H1 (cell line): ENCODE data around the gene RNF157. TPM values are rescaled to one million over a fixed set of nuclear protein-coding genes. Genes with fewer than 3 reads are reported as not detected.

Experiments used
- CTCF ChIA-PET: fragments of 300-600 bp; sonication (Branson Sonifier 250); formaldehyde crosslinking; loops from one replicate; lab custom pipeline; 2021; ENCODE audit not compliant: partially characterized antibody; lab: Charles Lee
- POLR2A ChIA-PET: fragments of 300-600 bp; sonication (Branson Sonifier 250); formaldehyde crosslinking; loops from one replicate; lab custom pipeline; 2021; ENCODE audit warnings: inconsistent platforms; ENCODE audit not compliant: partially characterized antibody; lab: Charles Lee
- DNase-seq, 2 experiments: peaks; one replicate each; pipeline versions ENCODE4 v3.0.0 to v3.0.0-alpha.2; 2010 to 2022; ENCODE audit warnings: low spot score in 2 of 2, low read depth in 1 of 2, mixed read lengths in 1 of 2
- FAIRE-seq: peaks from 2 replicates; lab custom pipeline; 2011; peaks lifted over from hg19 to GRCh38; lab: Jason Lieb, UNC
- H2AFZ ChIP-seq: 2 replicates; pipeline ENCODE4 v1.8.1; 2012; ENCODE audit warnings: low read length, inconsistent platforms
- H2AK5ac ChIP-seq: 2 replicates; pipeline ENCODE4 v1.6.1; 2013; ENCODE audit warnings: low read depth, low read length
- H2BK120ac ChIP-seq: replicated peaks from 2 replicates; pipeline ENCODE3; 2013; ENCODE audit warnings: low read depth, low read length, inconsistent platforms
- H2BK12ac ChIP-seq: 2 replicates; pipeline ENCODE4 v1.6.1; 2013; ENCODE audit warnings: low read depth, low read length
- H2BK15ac ChIP-seq: 2 replicates; pipeline ENCODE4 v1.6.1; 2013; ENCODE audit warnings: low read length
- H2BK20ac ChIP-seq: 2 replicates; pipeline ENCODE4 v1.6.1; 2013; ENCODE audit warnings: low read length
- H2BK5ac ChIP-seq: 2 replicates; pipeline ENCODE4 v1.6.1; 2013; ENCODE audit warnings: low read depth, low read length
- H3K14ac ChIP-seq: 2 replicates; pipeline ENCODE4 v1.6.1; 2013; ENCODE audit warnings: inconsistent platforms; ENCODE audit not compliant: insufficient read length
- H3K18ac ChIP-seq: 2 replicates; pipeline ENCODE4 v1.6.1; 2013; ENCODE audit warnings: low read length; ENCODE audit errors: extremely low read depth
- H3K23ac ChIP-seq: 2 replicates; pipeline ENCODE4 v1.6.1; 2013; ENCODE audit warnings: inconsistent platforms; ENCODE audit not compliant: insufficient read length
- H3K23me2 ChIP-seq: 2 replicates; pipeline ENCODE4 v1.6.1; 2013; ENCODE audit warnings: low read depth, low read length
- H3K27ac ChIP-seq: 2 replicates; pipeline ENCODE4 v1.6.1; 2011; ENCODE audit warnings: low read depth, low read length, inconsistent platforms
- H3K27me3 ChIP-seq, 4 experiments: replicated peaks in 1 of 4; 1 replicate in 1 of 4; 2 replicates in 3 of 4; pipeline versions ENCODE4 v1.6.1 to v1.8.1; 2011 to 2013; ENCODE audit warnings: low read length in 3 of 4, mild to moderate bottlenecking in 3 of 4, inconsistent platforms in 2 of 4, mixed read lengths in 2 of 4, moderate library complexity in 1 of 4; ENCODE audit not compliant: control insufficient read depth in 3 of 4, insufficient read depth in 3 of 4; ENCODE audit errors: extremely low read depth in 1 of 4
- H3K36me3 ChIP-seq, 4 experiments: 2 replicates each; pipeline versions ENCODE4 v1.6.1 to v1.8.1; 2011 to 2013; ENCODE audit warnings: mild to moderate bottlenecking in 4 of 4, low read length in 3 of 4, moderate library complexity in 2 of 4, control low read depth in 1 of 4, inconsistent platforms in 1 of 4; ENCODE audit not compliant: insufficient read depth in 4 of 4, control insufficient read depth in 2 of 4
- H3K4ac ChIP-seq: replicated peaks from 2 replicates; pipeline ENCODE3; 2013; ENCODE audit warnings: low read length, low read depth, mixed read lengths, inconsistent platforms; ENCODE audit not compliant: insufficient read length
- H3K4me1 ChIP-seq, 4 experiments: replicated peaks in 1 of 4; 1 replicate in 1 of 4; 2 replicates in 3 of 4; pipeline versions ENCODE4 v1.6.1 to v1.8.1; 2011 to 2013; ENCODE audit warnings: low read length in 3 of 4, inconsistent platforms in 2 of 4, mixed read lengths in 1 of 4; ENCODE audit not compliant: insufficient read depth in 4 of 4, control insufficient read depth in 3 of 4
- H3K4me2 ChIP-seq, 2 experiments: 2 replicates each; pipeline versions ENCODE4 v1.6.1 to v1.8.1; 2011 to 2013; ENCODE audit warnings: low read depth in 2 of 2, low read length in 2 of 2, control low read depth in 1 of 2, inconsistent platforms in 1 of 2, mild to moderate bottlenecking in 1 of 2; ENCODE audit not compliant: insufficient read depth in 1 of 2
- H3K4me3 ChIP-seq, 4 experiments: fragments of 200-600, 300-600 bp in 1 of 4; sonication (generic), shearing (Covaris generic), sonication (Bioruptor Twin) in 1 of 4; 2 replicates each; pipeline versions ENCODE4 v1.5.1 to v1.8.1; 2011 to 2016; ENCODE audit warnings: low read length in 4 of 4, low read depth in 3 of 4, control low read depth in 2 of 4, inconsistent platforms in 2 of 4, mild to moderate bottlenecking in 2 of 4, mixed read lengths in 1 of 4, moderate library complexity in 1 of 4; ENCODE audit not compliant: insufficient read depth in 2 of 4; ENCODE audit errors: extremely low read depth in 1 of 4
- H3K56ac ChIP-seq: replicated peaks from 2 replicates; pipeline ENCODE3; 2013; ENCODE audit warnings: low read depth, mild to moderate bottlenecking, mixed read lengths, low read length, inconsistent platforms; ENCODE audit not compliant: insufficient read length
- H3K79me1 ChIP-seq: 2 replicates; pipeline ENCODE4 v1.6.1; 2013; ENCODE audit warnings: low read depth, low read length, control low read depth
- H3K79me2 ChIP-seq, 2 experiments: 2 replicates each; pipeline versions ENCODE4 v1.6.1 to v1.8.1; 2012 to 2013; ENCODE audit warnings: low read length in 2 of 2, mild to moderate bottlenecking in 2 of 2, inconsistent platforms in 1 of 2; ENCODE audit not compliant: insufficient read depth in 2 of 2, control insufficient read depth in 1 of 2
- H3K9ac ChIP-seq, 4 experiments: replicated peaks in 1 of 4; 1 replicate in 1 of 4; 2 replicates in 3 of 4; pipeline versions ENCODE4 v1.6.1 to v1.8.1; 2011 to 2013; ENCODE audit warnings: low read depth in 3 of 4, low read length in 3 of 4, control low read depth in 2 of 4, mild to moderate bottlenecking in 2 of 4, moderate library complexity in 2 of 4, inconsistent platforms in 1 of 4; ENCODE audit errors: extremely low read depth in 1 of 4
- H3K9me3 ChIP-seq, 2 experiments: 2 replicates each; pipeline versions ENCODE4 v1.6.1 to v1.8.1; 2012 to 2013; ENCODE audit warnings: mild to moderate bottlenecking in 2 of 2, moderate library complexity in 2 of 2, control low read depth in 1 of 2, inconsistent platforms in 1 of 2, low read depth in 1 of 2, low read length in 1 of 2, mixed read lengths in 1 of 2; ENCODE audit not compliant: insufficient read depth in 2 of 2
- H4K20me1 ChIP-seq, 2 experiments: replicated peaks in 1 of 2; 2 replicates each; pipeline versions ENCODE3 to v1.8.1; 2011 to 2013; ENCODE audit warnings: inconsistent platforms in 2 of 2, low read length in 2 of 2, mild to moderate bottlenecking in 1 of 2; ENCODE audit not compliant: insufficient read depth in 2 of 2, control insufficient read depth in 1 of 2
- H4K5ac ChIP-seq: 2 replicates; pipeline ENCODE4 v1.6.1; 2013; ENCODE audit warnings: low read length, low read depth, mixed read lengths, inconsistent platforms; ENCODE audit not compliant: insufficient read length
- H4K8ac ChIP-seq: 2 replicates; pipeline ENCODE4 v1.8.0; 2013; ENCODE audit warnings: mild to moderate bottlenecking, moderate library complexity, low read length, inconsistent platforms; ENCODE audit not compliant: insufficient read depth; ENCODE audit errors: extremely low read depth
- H4K91ac ChIP-seq: replicated peaks from 2 replicates; pipeline ENCODE3; 2013; ENCODE audit warnings: low read length, mixed read lengths, inconsistent platforms; ENCODE audit not compliant: insufficient read length
- EZH2 ChIP-seq: fragments of 200-600 bp; sonication (generic); IDR thresholded peaks from 2 replicates; pipeline ENCODE4 v1.7.1; 2012; ENCODE audit warnings: low read depth, mild to moderate bottlenecking, moderate library complexity, low read length, inconsistent platforms; ENCODE audit not compliant: severe bottlenecking
- GTF2F1 ChIP-seq: IDR thresholded peaks from 2 replicates; pipeline ENCODE4 v1.6.1; 2012; ENCODE audit warnings: low read depth, low read length, improper control_type of control experiment, borderline replicate concordance
- HDAC6 ChIP-seq: IDR thresholded peaks from one replicate; pipeline ENCODE4 v1.7.1; 2012; ENCODE audit warnings: low read depth, mild to moderate bottlenecking, inconsistent platforms, low read length, moderate library complexity
- KDM5A ChIP-seq: fragments of 200-600 bp; IDR thresholded peaks from 2 replicates; pipeline ENCODE4 v1.7.1; 2012; ENCODE audit warnings: mild to moderate bottlenecking, low read length, inconsistent platforms, mixed read lengths
- POU5F1 ChIP-seq: IDR thresholded peaks from 2 replicates; pipeline ENCODE4 v1.6.1; 2011; ENCODE audit warnings: low read depth, mild to moderate bottlenecking, low read length, moderate library complexity
- SP2 ChIP-seq: IDR thresholded peaks from 2 replicates; pipeline ENCODE4 v1.6.1; 2012; ENCODE audit warnings: mild to moderate bottlenecking, low read length, inconsistent platforms
- WGBS, 2 experiments: shearing (Covaris generic) in 1 of 2; methylation state at CpG; one replicate each; pipeline versions ENCODE4 v1.1.6 to v1.1.7; 2013 to 2015; ENCODE audit warnings: low lambda C conversion rate in 2 of 2, mixed read lengths in 2 of 2, inconsistent platforms in 1 of 2, low coverage in 1 of 2, missing lambda C conversion rate in 1 of 2; ENCODE audit not compliant: insufficient replicate concordance in 2 of 2, insufficient coverage in 1 of 2, insufficient read length in 1 of 2; ENCODE audit errors: extremely low coverage in 1 of 2, missing lambda C conversion rate in 1 of 2; 5-methylcytosine and 5-hydroxymethylcytosine counted together
- polyA plus RNA-seq, 7 experiments: library from polyadenylated mRNA; depleted of rRNA in 3 of 7; stranded (reverse) in 5 of 7; unstranded in 2 of 7; fragments of >200 nt in 5 of 7; fragments of 200-250 nt in 2 of 7; gene quantifications; 1 replicate in 5 of 7; 2 replicates in 1 of 7; 4 replicates in 1 of 7; pipeline versions ENCODE4 v1.2.1 to v1.2.3, GENCODE V29; 2011 to 2013; ENCODE audit warnings: missing spikeins in 2 of 7, mixed read lengths in 2 of 7
- total RNA-seq: library from RNA; stranded (reverse); fragmentation: NEBNext Ultra II Directional; extraction: Animal tissue kit (Norgen Biotek cat#: 25700); gene quantifications from 2 replicates; pipeline ENCODE4 v1.2.1, GENCODE V29; 2021

Gene RNF157
- total and polyA plus RNA-seq, 2 of the 8 experiments (the other 6 are each of a cell fraction or from before 2014, with no cell fraction given): 13.4 to 16.7 TPM

GRCh38 chr17:76125391-76125675, 115.0 kb downstream of the RNF157 start:
- Histone ChIP-seq H3K27ac (no peak overlapping the region), H2AK5ac (no peak overlapping the region), H4K20me1 (no peaks in the 10 kb centered on the region), H3K23ac (no peak overlapping the region), H3K4me3 (no peak overlapping the region), H3K14ac (no peak overlapping the region), H2AFZ (no peak overlapping the region), H3K36me3 (no peaks in the 10 kb centered on the region), H4K8ac (no peak overlapping the region), H3K9me3 (no peaks in the 10 kb centered on the region), H2BK20ac (peak overlapping the region; percentile 80; the same call in 1 of the 2 replicates), H3K4me1 (peaks cover 6 to 27% (median 14%) of the 10 kb centered on the region in 4 experiments), H3K4ac (no peak overlapping the region), H3K4me2 (no peak overlapping the region), H3K18ac (no peak overlapping the region; the same call in none of the 2 replicates), H2BK15ac (no peak overlapping the region), H3K9ac (no peak overlapping the region), H3K56ac (no peak overlapping the region), H2BK5ac (no peak overlapping the region), H2BK12ac (peak overlapping the region; percentile 68; the same call in 1 of the 2 replicates), H3K79me2 (no peaks in the 10 kb centered on the region), H3K23me2 (peaks cover 3% of the 10 kb centered on the region; the same call in 1 of the 2 replicates), H4K91ac (no peak overlapping the region), H3K79me1 (no peaks in the 10 kb centered on the region), H3K27me3 (peaks cover 0 to 17% (median 7%) of the 10 kb centered on the region in 4 experiments; a peak in 5 of 7 replicates), H4K5ac (no peak overlapping the region), H2BK120ac (no peak overlapping the region)
- ChIA-PET POLR2A (interaction anchor here (0.8 to 1.5 kb wide), 3 partner anchors 10 to 17 kb away, joined by 3 to 6 read pairs (median 6); no protein-coding TSS in a partner anchor), CTCF (interaction anchor here (0.6 to 41.5 kb wide), 23 partner anchors 8 to 256 kb away, joined by 3 to 778 read pairs (median 5); partner anchors contain the start of genes FOXJ1 and ZACN)
- FAIRE-seq: no peak
- WGBS, 2 experiments: 86% methylated on average over 5 of the region's 5 CpGs; no CpG with 5 or more reads in 1 of the 2 experiments
- TF ChIP-seq HDAC6: no peak
- TF ChIP-seq KDM5A: no peak
- no peak for TF ChIP-seq GTF2F1
- no peak for TF ChIP-seq EZH2
- no peak for TF ChIP-seq POU5F1
- no peak for TF ChIP-seq SP2
- no peak for DNase-seq
